Stimulated activated CD4-positive, alpha-beta T cell treated with anti-CD3 and anti-CD28 coated beads, Interleukin-1b, Interleukin-23, amount 100 ng/mL, for 24 hours (primary cell): ENCODE results near the gene SLC25A23.
"Not testable (repeated sequence)": the region's sequence is repeated elsewhere in the genome, so short reads cannot be mapped to it uniquely, and the experiment has no call there.

ENCODE experiments used
- DNase-seq, 4 experiments: peaks; one replicate each; pipeline ENCODE4 v3.0.0-alpha.2; 2020; ENCODE audit warnings: low read depth in 4 of 4, low spot score in 1 of 4

SLC25A23 gene

DNA sequence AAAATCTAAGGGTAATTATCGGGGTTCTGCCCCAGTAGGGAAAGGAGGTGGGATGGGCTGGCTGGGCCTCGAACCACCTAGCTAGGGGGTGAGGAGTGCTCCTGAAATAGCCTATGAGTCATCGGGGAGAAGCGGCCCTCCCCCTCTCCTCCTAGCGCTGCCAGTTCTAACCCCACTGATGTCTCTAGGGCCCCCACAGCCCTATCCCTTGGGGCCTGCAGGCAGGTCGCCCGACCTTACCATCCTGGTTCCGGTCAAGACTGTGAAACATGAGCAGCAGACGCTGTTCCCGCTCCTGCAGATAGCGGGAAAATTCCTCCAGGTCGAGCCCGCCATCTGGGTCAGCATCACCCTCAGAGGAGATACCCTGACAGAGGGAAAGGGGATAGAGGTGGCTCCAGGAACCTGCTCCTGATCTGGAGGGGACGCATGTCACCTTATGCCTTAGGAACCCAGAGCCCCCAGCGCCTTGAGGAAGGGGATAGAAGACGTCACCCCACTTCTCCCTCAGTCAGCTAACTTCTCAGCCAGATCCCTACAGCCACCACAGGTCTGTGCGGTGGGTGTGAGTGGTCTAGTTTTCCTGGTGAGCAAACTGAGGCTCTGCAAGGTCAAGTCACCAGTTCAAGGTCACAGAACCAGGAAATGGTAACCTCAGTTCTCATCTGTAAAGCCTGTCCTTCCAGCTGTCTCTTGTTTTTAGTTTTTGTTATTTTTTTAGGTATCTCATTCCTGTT is 1.5 kb downstream of the SLC25A23 start:
- DNase-seq = no peak

DNA sequence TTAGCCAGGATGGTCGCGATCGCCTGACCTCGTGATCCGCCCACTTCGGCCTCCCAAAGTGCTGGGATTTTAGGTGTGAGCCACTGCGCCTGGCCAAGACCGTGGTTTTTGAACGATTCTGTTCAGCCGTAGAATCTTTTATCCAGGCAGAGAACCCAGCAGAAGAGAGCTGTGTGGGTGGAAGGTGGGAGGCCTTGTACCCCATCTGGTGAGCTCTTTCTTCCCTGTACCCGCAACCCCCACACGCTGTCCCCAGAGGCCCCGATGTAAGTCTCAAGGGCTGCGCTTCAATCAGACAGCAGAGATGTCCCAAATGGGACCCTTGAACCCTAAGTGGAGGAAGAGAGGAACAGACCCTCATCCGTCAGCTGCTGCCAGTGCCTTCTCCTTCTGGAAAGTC is 3.7 kb downstream of the SLC25A23 start:
- DNase-seq = no peak

GRCh38 chr19:6453951-6454565 is 5.5 kb downstream of the SLC25A23 start:
- DNase-seq = no peak

DNA sequence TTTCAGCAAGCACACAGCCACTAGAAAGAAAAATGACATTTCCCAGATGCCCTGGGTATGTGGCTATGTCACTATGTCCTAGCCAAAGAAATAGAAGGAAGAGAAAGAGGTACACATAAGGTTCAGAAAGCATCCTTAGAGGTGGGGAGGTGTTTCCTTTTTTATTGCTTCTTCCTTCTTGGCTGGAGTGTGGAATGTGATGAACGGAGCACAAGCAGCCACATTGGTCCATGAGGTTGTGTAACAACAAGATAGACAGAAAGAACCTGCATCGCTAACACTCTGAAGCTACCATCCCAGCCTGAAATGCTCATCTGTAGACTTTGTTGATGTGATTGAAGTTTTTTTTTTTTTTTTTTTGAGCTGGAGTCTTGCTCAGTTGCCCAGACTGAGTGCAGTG is 6.7 kb downstream of the SLC25A23 start:
- DNase-seq = no peak

DNA sequence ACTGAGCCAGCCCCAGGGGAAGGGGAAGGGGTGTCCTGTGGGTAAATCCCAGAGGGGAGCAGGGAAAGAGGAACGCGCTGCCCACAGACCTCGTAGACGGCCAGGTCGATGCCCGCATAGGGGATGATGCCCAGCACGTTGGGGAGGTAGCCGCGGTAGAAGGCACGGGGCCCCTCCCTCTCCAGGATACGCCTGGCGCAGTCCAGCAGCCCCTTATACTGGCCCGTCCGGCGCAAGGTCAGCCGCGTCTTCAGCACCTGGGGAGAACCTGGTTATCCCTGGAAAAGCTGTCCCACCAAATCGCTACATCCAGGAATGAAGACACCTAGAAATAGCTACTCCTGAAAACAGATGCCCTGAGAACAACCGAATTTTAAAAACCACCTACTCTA is 7.4 kb downstream of the SLC25A23 start:
- DNase-seq = no peak

DNA sequence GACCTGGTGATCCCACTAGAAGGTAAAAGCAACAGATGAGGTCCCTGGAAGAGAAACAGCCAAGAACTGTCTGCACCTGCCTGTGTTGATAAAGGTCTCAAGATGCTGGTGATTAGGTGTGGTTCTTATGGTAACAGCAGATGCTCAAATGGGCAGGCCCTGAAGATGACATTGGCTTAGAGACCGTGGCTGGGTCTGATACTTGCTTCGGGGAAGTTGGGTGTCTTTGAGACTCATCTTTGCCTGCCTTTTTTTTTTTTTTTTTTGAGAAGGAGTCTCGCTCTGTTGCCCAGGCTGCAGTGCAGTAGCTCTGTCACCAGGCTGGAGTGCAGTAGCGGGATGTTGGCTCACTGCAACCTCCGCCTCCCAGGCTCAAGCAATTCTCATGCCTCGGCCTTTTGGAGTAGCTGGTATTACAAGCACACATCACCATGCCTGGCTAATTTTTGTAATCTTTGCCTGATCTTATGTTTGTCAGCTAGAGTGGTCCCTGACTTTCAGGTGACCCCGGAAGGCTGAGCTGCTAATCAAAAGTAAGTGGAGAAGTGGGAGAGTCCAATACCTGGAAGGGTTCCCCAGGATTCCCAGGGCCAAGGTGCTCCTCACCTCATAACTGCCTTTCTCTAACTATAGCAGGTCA is 7.9 kb downstream of the SLC25A23 start:
- no peak for DNase-seq

DNA sequence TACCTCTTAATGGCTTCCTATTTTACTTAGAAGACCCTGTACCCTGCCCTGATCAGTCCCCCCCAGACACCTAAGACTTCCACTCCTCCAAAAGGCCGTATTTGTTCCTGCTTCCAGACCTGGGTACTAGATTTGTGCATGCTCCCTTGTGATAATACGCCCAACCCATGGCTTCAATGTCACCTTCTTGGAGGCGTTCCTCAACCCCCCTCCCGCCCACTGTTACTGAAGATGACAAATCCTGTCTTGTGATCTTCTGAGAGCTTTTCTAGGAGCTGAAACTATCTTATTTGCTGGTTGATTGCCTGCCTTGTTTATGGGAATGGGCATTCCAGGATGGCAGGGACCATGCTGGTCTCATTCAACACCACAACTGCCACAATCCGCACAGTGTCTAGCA is 9.4 kb downstream of the SLC25A23 start:
- no peak for DNase-seq

GRCh38 chr19:6448045-6448444 is 11.5 kb downstream of the SLC25A23 start:
- DNase-seq = no peak

- DNase-seq = no peak
Observed at GRCh38 chr19:6446452-6446851, 13.1 kb downstream of the SLC25A23 start.

DNA sequence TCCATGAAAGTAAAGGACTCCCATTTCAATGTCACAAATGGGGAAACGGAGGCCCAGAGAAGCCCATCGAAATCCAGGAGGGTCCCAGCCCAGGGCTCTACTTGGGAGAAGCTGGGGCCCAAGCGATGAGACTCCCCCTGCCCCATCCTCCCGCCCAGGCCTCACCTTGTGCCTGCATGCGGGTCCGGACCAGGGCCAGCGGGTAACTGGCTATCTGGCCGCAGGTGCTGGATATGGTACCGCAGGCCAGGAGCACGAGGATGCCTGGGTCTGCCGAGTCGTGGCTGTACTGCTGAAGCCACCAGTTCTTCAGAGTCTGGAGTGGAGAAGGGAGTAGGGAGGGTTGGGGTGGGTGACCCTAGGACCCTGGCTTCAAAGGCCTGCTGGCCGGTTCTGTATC is 15.6 kb downstream of the SLC25A23 start:
- DNase-seq = no peak

DNA sequence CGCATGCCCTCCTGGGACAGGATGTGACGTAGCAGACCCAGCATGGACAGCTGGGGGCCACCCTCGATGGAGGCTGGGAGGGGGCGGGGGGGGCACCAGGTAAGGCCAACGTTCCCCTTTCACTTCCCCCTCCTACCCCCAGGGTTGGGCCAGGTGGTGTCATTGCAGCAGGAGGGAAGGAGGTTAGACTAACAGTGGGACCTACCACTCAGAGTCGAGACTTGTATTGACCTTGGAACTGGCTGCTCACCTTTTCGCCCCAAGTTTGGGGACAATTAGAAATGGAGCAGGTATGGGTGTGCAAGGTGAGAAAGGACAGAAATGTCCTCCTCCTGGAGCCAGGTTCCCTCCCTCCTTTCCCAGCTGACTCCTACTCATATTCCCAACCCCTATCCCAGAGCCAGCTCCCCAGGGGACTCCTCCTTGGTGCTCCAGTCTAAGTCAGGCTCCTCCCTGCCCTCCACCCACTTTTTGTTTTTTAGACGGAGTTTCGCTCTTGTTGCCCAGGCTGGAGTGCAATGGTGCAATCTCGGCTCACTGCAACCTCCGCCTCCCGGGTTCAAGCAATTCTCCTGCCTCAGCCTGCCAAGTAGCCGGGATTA is 17.4 kb downstream of the SLC25A23 start:
- DNase-seq = no peak

DNA sequence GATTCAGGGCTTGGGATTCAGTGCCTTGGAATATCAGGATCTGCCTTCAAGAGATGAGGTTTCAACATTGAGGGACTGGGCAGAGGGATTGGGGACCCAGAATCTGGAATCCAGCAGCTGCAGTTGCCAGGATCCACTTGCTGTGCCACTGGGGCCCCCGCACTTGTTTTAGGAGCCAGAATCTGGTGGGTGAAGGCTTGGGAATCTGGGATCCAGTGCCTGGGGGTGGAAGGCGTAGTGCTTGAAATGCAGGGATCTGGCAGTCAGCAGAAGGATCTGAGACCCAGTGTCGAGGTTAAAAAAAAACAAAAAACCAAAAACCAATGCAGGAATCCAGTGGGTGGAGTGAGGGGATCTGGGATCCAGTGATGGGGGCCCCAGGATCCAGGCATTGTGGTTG is 18.7 kb downstream of the SLC25A23 start:
- no peak for DNase-seq

- DNase-seq = no peak
Observed at GRCh38 chr19:6439743-6440142, 19.8 kb downstream of the SLC25A23 start.

GRCh38 chr19:6433663-6434062 is 25.9 kb downstream of the SLC25A23 start, which contains the start of gene SLC25A41:
Gene SLC25A41 (minus strand): TSS chr19:6433763. CDS start chr19:6433693, 70 bp downstream.
- DNase-seq = no peak

DNA sequence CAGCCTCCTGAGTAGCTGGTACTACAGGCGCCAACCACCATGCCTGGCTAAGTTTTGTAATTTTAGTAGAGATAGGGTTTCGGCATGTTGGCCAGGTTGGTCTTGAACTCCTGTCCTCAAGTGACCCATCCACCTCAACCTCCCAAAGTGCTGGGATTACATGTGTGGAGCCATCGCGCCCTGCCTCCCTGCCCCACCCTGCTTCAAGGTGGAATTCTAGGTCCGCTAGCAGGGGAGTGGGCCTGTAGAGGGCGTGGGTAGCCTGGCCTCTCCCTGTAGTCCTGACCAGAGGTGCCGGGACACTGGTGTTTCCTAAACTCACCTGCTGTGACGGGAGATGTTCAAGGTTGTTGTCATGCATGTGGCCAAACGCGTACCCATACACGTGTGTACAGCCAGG is 26.4 kb downstream of the SLC25A23 start:
- no peak for DNase-seq

DNA sequence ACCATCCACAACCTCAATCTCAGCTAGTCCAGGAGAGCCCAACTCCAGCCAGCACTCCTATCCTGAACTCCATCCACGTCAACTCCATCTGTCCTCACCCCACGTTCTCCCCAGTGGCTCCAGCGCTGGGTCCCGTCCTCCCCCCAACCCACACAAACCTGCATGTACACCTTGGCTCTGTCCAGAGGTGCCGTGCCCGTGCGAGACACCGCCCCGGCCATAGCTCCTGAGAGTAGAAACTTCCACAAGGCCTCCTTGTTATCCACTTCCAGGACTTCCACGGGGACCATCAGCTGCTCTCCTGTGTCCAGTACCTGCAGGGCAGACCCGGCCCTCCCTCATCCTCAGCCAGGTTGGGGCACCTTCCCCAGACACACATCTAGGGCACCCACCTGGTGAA is 27.7 kb downstream of the SLC25A23 start:
- DNase-seq = no peak

DNA sequence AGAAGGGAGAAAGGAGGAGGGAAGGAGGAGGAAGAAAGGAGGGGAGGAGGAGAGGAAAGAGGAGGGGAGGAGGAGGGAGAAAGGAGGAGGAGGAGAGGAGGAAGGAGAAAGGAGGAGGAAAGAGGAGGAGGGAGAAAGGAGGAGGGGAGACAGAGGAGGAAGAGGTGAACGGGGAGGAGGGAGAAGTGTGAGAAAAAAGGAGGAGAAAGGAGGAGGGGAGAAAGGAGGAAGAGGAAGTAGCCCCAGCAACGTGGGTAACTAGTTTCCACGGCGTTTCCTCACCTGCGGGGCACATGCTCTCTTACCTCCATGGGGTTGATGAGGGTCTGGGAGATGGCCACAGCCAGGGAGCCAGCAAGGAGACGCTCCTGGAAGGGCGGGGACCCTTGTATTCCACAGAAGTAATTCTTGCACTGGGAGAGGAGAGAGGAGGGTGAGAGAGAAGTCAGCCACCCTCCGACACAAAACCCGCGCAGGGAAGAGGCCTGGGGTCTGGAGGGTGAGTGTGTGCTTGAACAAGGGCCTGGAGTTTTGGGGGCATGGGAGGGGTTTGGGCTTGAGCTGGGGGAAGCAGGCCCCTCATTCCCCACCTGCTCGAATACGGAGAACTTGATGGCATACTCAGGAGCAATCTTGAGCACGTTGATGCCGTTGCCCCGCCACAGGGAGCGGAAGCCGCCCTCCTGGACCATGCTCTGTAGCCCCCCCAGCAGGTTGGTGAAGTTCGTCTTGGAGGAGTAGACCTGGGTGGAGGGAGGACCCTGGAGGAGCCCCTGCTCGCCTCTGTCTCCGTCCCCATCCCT is 30.0 kb downstream of the SLC25A23 start:
- no peak for DNase-seq

GRCh38 chr19:6428692-6429418 is 30.7 kb downstream of the SLC25A23 start:
- DNase-seq = not testable (repeated sequence)

- no peak for DNase-seq
Observed at GRCh38 chr19:6427131-6427530, 32.5 kb downstream of the SLC25A23 start.
